ENCODE results near the gene SLC28A1.

- TF ChIP-seq CTCF (IDR thresholded peaks at IDR 0.05) (no peak), POLR2A (IDR thresholded peaks at IDR 0.05) (no peak)
Observed at GRCh38 chr15:84969257-84969656, 84.8 kb downstream of the SLC28A1 start.
